ENCODE data around the gene ADGRL2. TPM values are rescaled to one million over a fixed set of nuclear protein-coding genes. Genes with fewer than 3 reads are reported as not detected.

ADGRL2 gene
- total RNA-seq, 2 donors from 2014 or later: 7.4 to 10.5 TPM

GRCh38 chr1:81808760-81809159 is 8.0 kb downstream of the ADGRL2 start:
- H3K9me3 ChIP-seq: no peaks in the 10 kb centered on the region
- no peak overlapping the region for H3K27ac ChIP-seq
- H3K4me1 ChIP-seq: no peaks in the 10 kb centered on the region
- intact Hi-C loops (cut with DNase I): no loop called here
- H3K36me3 ChIP-seq: no peaks in the 10 kb centered on the region
- no peak overlapping the region for H3K9ac ChIP-seq (ENCODE audit: low read depth in 2 of 2, low read length in 2 of 2)
- no peak for TF ChIP-seq CTCF (IDR thresholded peaks at IDR 0.05)
- DNase-seq: no peak
- no peak overlapping the region for H3K4me3 ChIP-seq
- H3K27me3 ChIP-seq: no peaks in the 10 kb centered on the region

- no peaks in the 10 kb centered on the region for H3K36me3 ChIP-seq
- DNase-seq: no peak
- intact Hi-C loops (cut with DNase I): no loop called here
- H3K27ac ChIP-seq: no peak overlapping the region
- H3K4me3 ChIP-seq: no peak overlapping the region
- no peak for TF ChIP-seq CTCF (IDR thresholded peaks at IDR 0.05)
- H3K9ac ChIP-seq (ENCODE audit: low read depth in 2 of 2, low read length in 2 of 2): no peak overlapping the region
- H3K27me3 ChIP-seq: no peaks in the 10 kb centered on the region
- no peaks in the 10 kb centered on the region for H3K9me3 ChIP-seq
- H3K4me1 ChIP-seq: no peaks in the 10 kb centered on the region
Measured at GRCh38 chr1:81809808-81810207, 9.1 kb downstream of the ADGRL2 start.

- TF ChIP-seq CTCF (IDR thresholded peaks at IDR 0.05): no peak
- DNase-seq: no peak
- no peak overlapping the region for H3K9ac ChIP-seq (ENCODE audit: low read depth in 2 of 2, low read length in 2 of 2)
- intact Hi-C loops (cut with DNase I): no loop called here
- no peak overlapping the region for H3K4me3 ChIP-seq
- H3K27ac ChIP-seq: no peak overlapping the region
- H3K4me1 ChIP-seq: no peaks in the 10 kb centered on the region
- no peaks in the 10 kb centered on the region for H3K36me3 ChIP-seq
- H3K27me3 ChIP-seq: no peaks in the 10 kb centered on the region
- no peaks in the 10 kb centered on the region for H3K9me3 ChIP-seq
Measured at GRCh38 chr1:81811757-81812371, 11.1 kb downstream of the ADGRL2 start.

- intact Hi-C loops (cut with DNase I): no loop called here
- no peaks in the 10 kb centered on the region for H3K36me3 ChIP-seq
- DNase-seq: no peak
- H3K9ac ChIP-seq (ENCODE audit: low read depth in 2 of 2, low read length in 2 of 2): no peak overlapping the region
- no peak overlapping the region for H3K4me3 ChIP-seq
- no peak for TF ChIP-seq CTCF (IDR thresholded peaks at IDR 0.05)
- no peaks in the 10 kb centered on the region for H3K9me3 ChIP-seq
- no peak overlapping the region for H3K27ac ChIP-seq
- H3K4me1 ChIP-seq: no peaks in the 10 kb centered on the region
- H3K27me3 ChIP-seq: no peaks in the 10 kb centered on the region
Measured at GRCh38 chr1:81812712-81813111, 12.0 kb downstream of the ADGRL2 start.

- Histone ChIP-seq H3K27ac (no peak overlapping the region), H3K36me3 (no peaks in the 10 kb centered on the region), H3K27me3 (no peaks in the 10 kb centered on the region), H3K9ac (ENCODE audit: low read depth in 2 of 2, low read length in 2 of 2) (no peak overlapping the region), H3K4me3 (no peak overlapping the region), H3K4me1 (no peaks in the 10 kb centered on the region), H3K9me3 (no peaks in the 10 kb centered on the region)
- intact Hi-C loops (cut with DNase I): no loop called here
- no peak for TF ChIP-seq CTCF (IDR thresholded peaks at IDR 0.05)
- no peak for DNase-seq
Measured at GRCh38 chr1:81813691-81814090, 13.0 kb downstream of the ADGRL2 start.

Measured in colonic mucosa (tissue), 4 donors.